Measurements from ENCODE around the gene ASCL3.

DNA sequence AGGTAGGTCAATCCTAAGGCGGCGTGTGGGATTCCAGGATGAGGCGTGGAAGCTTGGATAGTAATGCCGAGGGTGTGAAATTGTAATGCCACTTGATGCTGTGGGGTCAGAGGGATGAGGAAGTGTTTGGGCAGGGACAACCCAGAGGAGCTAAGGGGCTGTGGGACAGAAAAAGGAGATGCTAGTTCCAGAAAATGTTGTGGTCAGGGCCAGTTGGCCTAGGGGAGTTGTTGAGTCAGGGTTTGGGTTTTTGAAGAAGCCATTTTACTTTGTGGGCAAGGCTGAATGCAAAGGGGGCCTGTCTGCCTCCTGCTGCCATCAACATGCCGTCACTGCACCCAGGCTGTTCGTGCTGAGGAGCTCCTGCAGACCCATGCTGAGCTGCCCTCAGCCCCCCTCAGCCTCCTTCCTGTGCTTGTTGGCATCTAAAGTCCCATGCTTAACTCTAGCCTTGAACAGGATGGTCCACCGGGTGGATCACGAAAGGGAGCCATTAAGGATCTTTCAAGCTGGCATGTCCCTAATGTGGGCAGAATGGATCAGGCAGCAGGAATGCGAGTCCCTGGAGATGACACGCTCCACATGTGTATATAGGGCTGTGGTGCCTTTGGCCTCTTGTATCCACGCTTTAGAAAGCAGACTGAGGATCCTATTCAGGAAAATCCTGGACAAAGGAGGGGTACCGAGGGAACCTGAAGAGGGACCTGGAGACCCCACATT, 12.2 kb downstream of the ASCL3 start:
- TF ChIP-seq, protein P1, sequence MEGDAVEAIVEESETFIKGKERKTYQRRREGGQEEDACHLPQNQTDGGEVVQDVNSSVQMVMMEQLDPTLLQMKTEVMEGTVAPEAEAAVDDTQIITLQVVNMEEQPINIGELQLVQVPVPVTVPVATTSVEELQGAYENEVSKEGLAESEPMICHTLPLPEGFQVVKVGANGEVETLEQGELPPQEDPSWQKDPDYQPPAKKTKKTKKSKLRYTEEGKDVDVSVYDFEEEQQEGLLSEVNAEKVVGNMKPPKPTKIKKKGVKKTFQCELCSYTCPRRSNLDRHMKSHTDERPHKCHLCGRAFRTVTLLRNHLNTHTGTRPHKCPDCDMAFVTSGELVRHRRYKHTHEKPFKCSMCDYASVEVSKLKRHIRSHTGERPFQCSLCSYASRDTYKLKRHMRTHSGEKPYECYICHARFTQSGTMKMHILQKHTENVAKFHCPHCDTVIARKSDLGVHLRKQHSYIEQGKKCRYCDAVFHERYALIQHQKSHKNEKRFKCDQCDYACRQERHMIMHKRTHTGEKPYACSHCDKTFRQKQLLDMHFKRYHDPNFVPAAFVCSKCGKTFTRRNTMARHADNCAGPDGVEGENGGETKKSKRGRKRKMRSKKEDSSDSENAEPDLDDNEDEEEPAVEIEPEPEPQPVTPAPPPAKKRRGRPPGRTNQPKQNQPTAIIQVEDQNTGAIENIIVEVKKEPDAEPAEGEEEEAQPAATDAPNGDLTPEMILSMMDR (IDR thresholded peaks at IDR 0.05) = no peak
- TF ChIP-seq EZH2 (IDR thresholded peaks at IDR 0.05; ENCODE audit: borderline replicate concordance, insufficient read depth, low read depth, low read length, poor library complexity, severe bottlenecking) = no peak
